ENCODE measurements around the gene KDM4B.
"Not testable (repeated sequence)": the region's sequence is repeated elsewhere in the genome, so short reads cannot be mapped to it uniquely, and the experiment has no call there.

Gene KDM4B

DNA sequence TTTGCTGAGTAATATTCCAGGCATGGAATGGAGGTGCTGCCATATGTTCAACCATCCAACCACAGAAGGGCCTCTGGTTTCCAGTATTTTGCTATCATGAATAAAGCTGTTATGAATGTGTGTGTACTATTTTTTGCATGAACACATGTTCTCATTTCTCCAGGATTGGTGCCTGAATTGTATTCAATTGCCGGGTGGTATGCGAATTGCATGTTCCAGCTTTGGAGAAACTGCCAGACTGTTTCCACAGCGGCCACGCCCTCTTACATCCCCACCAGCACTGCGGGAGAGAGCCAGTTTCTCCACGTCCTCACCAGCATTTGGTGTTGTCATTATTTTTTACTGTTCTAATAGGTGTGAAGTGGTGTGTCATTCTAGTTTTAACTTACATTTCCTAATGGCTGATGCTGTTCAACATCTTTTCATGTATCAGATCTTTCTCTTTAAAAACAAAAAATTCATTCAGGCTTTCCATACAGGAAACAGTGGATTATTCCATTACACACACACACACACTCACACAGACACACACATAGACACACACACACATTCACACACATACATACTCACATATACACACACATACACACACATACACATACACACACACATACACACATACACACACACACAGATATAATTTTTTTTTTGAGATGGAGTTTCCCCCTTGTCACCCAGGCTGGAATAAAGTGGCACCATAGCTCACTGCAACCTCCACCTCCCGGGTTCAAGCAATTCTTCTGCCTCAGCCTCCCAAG lies 217.6 kb downstream of the KDM4B start:
- TF ChIP-seq, protein P1, sequence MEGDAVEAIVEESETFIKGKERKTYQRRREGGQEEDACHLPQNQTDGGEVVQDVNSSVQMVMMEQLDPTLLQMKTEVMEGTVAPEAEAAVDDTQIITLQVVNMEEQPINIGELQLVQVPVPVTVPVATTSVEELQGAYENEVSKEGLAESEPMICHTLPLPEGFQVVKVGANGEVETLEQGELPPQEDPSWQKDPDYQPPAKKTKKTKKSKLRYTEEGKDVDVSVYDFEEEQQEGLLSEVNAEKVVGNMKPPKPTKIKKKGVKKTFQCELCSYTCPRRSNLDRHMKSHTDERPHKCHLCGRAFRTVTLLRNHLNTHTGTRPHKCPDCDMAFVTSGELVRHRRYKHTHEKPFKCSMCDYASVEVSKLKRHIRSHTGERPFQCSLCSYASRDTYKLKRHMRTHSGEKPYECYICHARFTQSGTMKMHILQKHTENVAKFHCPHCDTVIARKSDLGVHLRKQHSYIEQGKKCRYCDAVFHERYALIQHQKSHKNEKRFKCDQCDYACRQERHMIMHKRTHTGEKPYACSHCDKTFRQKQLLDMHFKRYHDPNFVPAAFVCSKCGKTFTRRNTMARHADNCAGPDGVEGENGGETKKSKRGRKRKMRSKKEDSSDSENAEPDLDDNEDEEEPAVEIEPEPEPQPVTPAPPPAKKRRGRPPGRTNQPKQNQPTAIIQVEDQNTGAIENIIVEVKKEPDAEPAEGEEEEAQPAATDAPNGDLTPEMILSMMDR (conservative IDR thresholded peaks at IDR 0.05; ENCODE audit: low read depth, low read length) = no peak
- no peak overlapping the region for H3K4me3 ChIP-seq (ENCODE audit: low read depth, low read length)
- peak; percentile 32 for DNase-seq (ENCODE audit: low read depth)

DNA sequence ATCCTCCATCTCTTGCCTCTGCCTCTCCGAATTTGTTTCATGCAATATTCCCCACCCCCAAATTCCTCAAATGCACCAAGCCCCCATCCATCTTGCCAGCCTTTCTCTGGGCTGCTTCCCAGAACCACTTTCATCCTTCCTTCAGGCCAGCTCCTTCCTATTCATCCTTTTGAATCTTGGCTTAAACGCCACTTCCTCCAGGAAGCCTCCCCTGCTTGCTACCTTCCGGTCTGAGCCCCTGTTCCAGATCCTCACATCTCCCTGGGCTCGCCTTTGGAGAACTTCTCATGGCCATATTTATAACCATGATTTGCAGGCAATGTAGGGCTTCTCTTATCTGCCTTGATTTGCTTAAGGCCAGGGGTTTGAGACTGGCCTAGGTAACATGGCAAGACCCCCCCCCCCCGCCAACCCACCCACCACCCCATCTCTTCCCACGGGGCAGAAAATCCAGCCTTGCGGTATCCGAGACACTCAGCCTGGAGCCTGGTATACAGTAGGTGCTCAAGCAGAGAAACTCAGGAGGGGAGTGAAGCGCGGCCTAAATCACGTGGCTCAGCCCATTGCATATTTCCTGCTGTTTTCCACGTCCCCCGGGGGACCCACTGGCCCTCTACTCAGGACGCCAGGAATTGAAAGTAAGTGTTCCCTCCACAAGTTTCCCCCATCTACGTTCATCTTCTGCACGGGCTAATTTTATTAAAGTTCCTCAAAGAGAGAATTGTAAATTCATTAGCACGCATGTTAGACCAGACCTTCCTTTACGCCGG lies 219.8 kb downstream of the KDM4B start:
- TF ChIP-seq, protein P1 (conservative IDR thresholded peaks at IDR 0.05; ENCODE audit: low read depth, low read length) = no peak
- no peak for DNase-seq (ENCODE audit: low read depth)
- no peak overlapping the region for H3K4me3 ChIP-seq (ENCODE audit: low read depth, low read length)

DNA sequence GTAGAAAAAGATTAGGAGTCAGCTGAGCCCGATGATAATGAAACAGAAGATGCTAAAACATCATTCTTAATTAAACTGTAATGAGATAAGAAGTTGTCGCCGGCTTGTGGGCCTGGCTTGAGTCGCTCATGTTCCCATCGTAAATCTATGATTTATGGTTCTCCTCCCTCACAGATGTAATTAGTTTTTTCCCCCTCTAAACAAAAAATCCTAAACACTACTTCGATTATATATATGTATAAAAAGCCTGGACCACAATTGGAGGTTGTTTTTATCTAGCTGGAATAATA lies 220.3 kb downstream of the KDM4B start:
- TF ChIP-seq, protein P1 (conservative IDR thresholded peaks at IDR 0.05; ENCODE audit: low read depth, low read length) = no peak
- DNase-seq (ENCODE audit: low read depth) = no peak
- H3K4me3 ChIP-seq (ENCODE audit: low read depth, low read length) = no peak overlapping the region

DNA sequence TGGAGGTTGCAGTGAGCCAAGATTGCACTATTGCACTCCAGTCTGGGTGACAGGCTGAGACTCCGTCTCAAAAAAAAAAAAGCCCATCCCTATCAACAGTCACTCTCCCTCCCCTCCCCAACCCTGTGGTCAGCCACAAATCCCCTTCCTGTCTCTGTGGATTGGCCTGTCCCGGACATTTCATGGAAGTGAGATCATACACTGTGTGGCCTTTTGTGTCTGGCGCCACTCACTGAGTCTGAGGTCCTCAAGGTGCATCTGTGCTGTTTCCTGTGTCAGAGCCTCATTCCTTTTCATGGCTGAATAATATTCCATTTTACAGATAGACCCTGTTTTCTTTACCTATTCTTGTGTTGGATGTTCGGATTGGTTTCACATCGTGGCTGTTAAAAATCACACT lies 222.2 kb downstream of the KDM4B start:
- H3K4me3 ChIP-seq (ENCODE audit: low read depth, low read length) = no peak overlapping the region
- DNase-seq (ENCODE audit: low read depth) = no peak
- TF ChIP-seq, protein P1 (conservative IDR thresholded peaks at IDR 0.05; ENCODE audit: low read depth, low read length) = no peak

DNA sequence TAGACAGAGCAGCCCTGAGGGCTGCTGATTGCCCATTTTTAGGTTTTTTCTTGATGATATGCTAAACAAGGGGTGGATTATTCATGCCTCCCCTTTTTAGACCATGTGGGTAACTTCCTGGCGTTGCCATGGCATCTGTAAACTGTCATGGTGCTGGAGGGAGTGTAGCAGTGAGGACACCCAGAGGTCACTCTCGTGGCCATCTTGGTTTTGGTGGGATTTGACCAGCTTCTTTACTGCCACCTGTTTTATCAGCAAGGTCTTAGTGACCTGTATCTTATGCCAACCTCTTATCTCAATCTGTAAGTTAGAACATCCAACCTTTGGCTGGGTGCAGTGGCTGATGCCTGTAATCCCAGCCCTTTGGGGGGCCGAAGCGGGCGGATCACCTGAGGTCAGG lies 223.7 kb downstream of the KDM4B start:
- DNase-seq (ENCODE audit: low read depth) = no peak
- no peak overlapping the region for H3K4me3 ChIP-seq (ENCODE audit: low read depth, low read length)
- TF ChIP-seq, protein P1 (conservative IDR thresholded peaks at IDR 0.05; ENCODE audit: low read depth, low read length) = no peak

DNA sequence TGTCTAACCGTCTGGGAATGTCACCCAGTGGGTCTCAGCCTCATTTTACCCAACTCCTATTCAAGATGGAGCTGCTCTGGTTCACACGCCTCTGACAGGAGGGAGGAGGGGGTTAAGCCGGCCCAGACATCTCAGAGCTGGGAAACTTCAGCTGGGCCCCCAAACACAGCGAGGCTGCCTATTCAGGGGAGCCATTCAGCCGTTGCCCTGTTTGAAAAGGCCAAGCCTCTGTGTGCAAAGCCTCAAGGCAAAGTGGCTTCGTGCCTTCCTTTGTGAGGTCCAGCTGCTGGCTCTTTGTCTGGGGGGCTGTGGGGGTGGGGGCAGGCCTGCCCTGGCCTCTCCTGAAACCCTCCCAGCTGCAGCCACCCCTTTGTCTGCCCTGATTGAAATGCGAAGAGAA lies 224.3 kb downstream of the KDM4B start:
- H3K4me3 ChIP-seq (ENCODE audit: low read depth, low read length) = no peak overlapping the region
- TF ChIP-seq, protein P1 (conservative IDR thresholded peaks at IDR 0.05; ENCODE audit: low read depth, low read length) = no peak
- no peak for DNase-seq (ENCODE audit: low read depth)

DNA sequence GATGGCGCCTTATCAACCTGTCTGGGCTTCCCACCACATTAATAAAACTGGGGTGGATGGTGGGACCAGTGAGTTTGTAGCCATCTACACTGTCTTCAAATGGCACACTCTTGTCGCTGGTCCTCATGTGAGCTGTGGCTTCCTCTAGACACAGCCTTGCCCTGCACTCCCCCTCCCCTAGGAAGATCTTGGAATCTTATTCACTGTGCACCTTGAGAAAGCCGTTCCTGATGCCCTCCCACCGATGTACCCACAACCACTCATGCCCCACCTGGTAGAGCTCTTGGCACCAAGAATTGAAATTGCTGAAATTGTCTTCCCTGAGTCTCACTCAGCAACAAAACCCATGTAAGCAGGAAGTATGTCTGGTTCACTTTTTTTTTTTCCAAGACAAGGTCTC lies 225.7 kb downstream of the KDM4B start:
- TF ChIP-seq, protein P1 (conservative IDR thresholded peaks at IDR 0.05; ENCODE audit: low read depth, low read length) = no peak
- H3K4me3 ChIP-seq (ENCODE audit: low read depth, low read length) = no peak overlapping the region

DNA sequence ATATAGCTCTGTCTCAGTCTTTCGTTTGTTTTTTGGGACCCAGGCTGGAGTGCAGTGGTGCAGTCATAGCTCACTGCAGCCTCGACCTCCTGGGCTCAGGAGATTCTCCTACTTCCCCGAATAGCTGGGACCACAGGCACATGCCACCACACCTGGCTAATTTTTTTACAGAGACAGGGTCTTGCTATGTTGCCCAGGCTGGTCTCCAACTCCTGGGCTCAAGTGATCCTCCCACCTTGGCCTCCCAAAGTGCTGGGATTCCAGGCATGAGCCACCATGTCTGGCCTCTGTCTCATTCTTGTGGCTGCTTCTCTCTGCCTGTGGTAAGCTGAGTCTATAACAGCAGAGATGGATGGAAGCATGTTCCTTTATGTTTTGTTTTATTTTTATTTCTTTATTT lies 226.7 kb downstream of the KDM4B start:
- not testable (repeated sequence) for DNase-seq (ENCODE audit: low read depth); H3K4me3 ChIP-seq (ENCODE audit: low read depth, low read length)

More for the DNA sequence above, 225.7 kb downstream of the KDM4B start:
- no peak for DNase-seq (ENCODE audit: low read depth)

Data from choroid plexus epithelial cell (primary cell).